ENCODE measurements around the gene TMEM239.
"Not testable (repeated sequence)": the region's sequence is repeated elsewhere in the genome, so short reads cannot be mapped to it uniquely, and the experiment has no call there.

Gene TMEM239

DNA sequence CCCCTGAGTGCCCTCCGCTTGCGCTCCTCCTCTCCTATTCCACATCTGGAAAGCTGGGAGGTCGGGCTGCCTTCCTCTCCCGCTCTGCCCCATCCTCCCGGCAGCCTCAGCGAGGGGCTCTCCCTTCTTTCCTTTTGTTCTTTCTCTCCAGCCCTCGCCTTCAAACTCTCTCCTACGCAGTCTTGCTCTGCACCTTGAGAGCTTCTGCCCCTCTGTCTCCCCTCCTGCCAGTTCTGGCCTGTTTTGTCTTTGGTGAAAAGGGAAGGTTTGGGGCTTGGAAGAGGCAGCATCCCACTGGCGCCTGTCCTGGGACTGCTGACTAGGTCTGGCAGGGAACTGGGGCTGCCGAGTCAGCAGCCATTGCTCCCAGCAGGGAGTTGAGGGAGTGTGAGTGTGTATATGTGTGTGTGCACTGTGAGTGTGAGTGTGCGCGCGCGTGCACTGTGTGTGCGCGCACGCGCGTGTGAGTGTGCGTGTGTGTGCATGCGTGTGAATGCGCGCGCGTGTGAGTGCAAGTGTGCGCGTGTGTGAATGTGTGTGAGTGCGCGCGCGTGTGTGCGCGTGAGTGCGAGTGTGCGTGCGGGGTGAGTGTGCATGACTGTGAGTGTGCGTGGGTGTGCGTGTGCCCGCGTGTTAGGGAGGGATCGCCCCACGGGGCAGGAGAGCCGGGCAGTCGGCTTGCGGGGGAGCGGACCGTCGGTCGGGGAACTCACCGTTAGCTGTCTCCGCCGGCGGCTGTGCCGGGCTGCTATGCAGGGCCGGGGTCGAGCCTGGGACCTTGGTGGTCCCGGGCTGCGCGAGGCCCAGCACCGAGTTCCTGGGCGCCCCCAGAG lies 16.3 kb upstream of the TMEM239 start:
- peak in 1 of 2 donors; percentile 6 for ATAC-seq

DNA sequence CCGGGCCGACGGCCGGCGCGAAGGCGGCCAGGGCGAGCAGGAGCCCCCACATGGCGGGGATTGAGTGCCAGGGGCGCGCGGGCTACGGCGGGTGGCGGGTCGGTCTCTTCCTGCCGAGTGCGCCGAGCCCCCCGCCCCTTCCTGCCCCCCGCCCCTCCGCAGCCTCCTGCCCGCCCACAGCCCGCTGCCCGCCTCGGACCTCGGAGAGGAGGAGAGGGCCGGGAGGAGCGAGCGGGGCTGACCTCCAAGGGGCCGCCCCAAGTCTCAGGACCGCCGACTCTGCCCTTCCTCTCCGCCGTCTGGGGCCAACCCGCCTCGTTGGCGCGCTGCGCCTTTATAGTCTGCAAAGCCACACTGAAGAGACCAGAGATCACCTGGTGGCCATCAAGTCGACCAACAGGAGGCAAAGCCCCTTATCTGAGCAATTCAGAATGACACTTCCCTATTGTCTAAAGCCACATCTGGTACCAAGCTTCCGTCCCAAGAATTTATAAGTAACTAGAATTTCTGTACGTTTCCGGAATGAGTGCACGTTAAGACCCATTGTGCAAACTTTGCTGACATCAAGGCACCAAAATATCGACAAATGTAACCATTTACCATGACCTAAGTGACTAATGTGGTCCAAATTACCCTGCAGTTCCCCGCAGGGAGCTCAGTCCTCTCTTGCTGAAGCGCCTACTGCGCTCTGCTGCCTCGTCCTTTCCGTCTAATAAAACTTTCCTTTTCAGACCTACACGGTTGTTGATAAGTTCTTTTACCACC lies 15.5 kb upstream of the TMEM239 start, which contains the start of gene CPXM1:
CPXM1 (minus strand) TSS at position 107 of the 765 bp plus-strand sequence; CDS start at position 52, 55 bp downstream.
- peak in 1 of 2 donors; percentile 22 for ATAC-seq

DNA sequence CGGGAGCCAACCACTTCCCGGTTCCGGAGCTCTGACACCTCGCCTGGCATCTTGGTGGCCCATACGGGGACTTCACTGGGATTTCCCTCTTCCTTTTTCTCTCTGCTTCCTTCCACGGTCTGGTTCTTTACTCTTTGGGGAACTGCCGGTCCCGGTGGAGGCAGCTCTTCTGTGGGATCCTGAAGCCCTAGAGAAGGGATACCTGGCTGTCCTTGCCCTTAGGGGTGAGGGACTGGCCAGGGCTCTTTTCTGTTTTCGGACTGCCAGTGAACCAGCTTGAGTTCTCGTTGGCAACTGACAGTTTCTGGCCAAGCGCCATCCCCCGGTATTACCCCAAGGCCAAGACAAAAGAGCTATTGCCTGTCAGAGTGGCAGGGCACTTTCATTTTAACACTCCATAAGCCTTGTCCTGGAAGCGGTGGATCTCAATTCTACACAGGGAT lies 14.9 kb upstream of the TMEM239 start:
- ATAC-seq: no peak

DNA sequence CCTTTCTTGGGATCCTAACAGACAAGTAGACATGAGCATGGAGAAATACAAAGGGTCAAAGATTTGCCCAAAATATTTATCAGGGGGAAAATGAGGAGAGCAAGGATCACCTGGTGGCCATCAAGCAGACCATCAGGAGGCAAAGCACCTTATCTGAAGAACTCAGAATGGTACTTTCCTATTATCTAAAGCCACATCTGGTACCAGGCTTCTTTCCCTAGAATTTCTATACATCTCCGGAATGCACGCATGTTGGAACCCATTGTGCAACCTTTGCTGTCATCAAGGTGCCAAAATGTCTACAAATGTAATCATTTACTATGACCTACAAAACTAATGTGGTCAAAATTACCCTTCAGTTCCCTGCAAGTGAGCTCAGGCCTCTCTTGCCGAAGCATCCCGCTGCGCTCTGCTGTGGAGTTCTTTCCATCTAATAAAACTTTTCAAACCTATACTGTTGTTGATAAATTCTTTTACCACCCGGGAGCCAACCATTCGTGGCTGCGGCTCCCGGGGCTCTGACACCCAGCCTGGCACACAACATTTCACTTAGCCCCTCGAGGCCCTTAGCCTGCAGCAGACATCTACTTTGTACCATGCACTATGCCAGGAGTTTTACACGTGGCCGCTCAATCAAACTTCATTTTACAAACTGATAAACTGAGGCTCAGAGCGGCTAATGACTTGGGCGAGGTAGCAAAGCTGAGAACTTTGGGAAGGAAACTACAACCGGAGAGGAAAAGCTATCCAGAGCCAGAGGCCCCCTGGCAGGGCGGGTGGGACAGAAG lies 11.9 kb upstream of the TMEM239 start:
- no peak for ATAC-seq

DNA sequence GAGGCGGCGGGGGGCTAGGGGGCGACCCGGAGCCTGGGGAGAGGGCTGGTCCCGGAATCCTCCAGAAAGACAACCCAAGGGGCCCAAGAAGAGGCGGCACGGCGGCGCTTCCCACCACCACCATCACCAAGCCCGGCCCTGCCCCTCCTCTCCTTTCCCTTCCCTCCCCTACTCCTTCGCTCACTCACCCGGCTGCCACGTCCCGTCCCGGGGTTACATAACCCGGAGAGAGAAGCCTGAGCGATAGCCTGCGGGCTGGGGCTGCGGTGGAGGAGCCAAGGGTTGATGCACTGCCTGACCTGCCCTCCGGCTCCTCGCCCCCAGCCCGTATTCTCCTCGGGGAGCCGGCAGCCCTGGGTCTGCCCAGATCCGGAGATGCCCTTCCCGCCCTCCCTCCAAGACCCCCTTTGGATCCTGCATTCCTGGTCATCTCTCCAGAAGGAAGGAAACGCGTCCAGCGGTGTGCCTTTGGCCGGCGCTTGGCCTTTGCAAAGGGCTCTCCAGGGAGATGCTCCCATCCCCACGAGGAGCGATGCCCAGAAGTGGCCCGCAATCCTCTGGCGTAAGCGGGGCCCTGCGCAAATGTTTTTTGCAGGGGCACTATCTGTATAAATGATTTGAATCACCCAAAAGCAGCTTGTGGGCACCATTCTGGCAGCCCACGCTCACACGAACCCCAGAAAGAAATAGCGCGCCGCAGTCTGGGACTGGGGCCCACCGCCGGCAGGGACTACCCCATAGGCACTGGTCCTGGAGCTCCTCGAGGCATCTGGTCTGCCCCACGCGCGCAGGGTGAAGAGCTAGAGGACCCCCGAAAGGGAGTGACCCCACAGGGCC lies 11.1 kb upstream of the TMEM239 start:
- ATAC-seq: no peak

DNA sequence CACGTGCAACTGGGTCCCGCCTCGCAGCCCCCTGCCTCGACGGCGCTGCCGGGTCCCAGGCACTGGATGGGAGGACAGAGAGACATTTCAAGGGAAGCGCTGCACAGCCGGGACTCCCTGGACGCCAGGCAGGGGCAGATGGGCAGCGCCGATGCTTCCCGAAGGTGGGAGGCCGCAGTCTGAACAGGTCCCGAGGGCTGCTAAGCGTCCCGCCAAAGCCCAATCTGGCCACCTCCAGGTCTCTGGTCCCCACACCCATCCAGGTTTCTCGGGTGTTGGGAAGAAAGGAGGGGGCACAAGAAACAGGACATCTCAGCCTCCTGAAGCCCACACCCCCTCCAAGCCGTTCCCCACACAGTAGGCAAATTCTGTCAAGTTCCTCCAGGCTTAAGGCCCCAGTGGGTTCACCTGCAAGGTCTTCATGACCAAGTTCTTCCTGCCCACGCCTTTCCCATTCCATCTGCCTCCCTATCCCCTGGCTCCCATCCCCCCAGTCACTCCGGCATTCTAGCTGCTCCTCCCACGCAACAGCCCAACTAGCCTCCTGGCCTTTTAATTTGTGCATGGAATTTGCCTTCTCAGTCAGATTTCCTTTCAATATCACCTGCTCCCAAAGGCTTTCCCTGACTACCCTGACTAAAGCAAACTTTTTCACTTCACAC lies 10.3 kb upstream of the TMEM239 start:
- no peak for ATAC-seq

DNA sequence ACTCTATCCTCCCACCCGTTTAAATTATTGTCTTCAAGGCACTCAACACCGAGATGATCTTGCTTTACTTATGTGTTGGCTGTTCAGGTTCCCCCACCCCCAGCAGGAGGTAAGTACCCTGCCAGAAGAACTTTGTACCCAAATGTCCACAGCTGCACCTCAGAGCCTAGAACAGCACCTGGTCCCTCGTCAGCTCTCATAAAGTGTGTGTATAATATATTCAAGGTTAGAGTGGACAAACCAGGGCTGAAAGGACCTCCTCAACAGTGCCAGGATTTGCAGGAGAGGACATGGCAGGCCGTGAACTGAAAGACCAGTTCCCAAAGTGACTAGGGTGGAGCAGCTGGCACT lies 9.8 kb upstream of the TMEM239 start:
- no peak for ATAC-seq

DNA sequence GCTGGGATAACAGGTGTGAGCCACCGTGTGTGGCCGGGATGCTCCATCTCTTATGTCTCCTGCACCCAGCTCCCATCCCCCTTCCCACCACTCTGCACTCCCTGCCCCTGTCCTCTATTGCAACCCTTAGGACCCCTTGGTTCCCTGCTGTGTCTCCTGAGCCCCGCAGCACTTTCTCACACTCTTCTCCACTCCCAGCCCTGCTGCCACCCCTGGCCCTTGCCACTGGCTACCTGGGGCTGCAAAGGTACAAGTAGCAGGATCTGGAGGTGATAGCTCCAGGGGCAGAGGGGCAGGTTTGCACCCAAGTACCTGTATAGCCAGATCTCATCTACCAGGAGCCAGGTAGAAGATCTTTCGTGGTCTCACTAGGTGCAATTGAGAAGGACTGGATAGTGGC lies 9.1 kb upstream of the TMEM239 start:
- no peak for ATAC-seq

DNA sequence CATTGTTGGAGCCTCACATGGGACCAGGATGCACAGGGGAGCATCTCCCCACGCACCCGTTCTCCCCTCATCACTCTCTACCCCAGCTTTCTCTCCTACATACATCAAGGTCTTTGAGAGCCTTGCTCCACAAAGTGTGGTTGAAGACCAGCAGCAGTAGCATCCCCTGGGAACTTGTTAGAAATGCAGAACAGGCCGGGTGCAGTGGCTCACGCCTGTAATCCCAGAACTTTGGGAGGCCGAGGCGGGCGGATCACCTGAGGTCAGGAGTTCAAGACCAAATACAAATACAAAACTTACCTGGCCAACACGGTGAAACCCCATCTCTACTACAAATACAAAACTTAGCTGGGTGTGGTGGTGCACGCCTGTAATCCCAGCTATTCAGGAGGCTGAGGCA lies 8.2 kb upstream of the TMEM239 start:
- not testable (repeated sequence) for ATAC-seq

DNA sequence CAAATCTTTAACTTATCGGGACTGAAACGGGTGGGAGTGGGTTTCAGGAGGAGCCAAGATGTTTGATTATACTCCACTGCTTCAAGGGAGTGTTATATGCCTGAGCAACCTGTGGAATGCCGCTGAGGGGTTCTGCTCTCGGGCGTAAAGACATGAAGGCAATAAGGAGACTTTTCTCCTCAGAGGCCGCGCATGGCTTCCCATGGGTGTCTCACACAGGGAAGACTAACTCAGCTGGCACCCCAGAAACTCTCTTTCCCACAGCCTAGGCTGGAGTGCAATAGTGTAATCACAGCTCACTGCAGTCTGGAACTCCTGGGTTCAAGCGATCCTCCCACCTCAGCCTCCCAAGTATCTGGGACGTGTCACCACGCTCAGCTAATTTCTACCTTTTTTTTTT lies 6.5 kb upstream of the TMEM239 start:
- no peak for ATAC-seq

DNA sequence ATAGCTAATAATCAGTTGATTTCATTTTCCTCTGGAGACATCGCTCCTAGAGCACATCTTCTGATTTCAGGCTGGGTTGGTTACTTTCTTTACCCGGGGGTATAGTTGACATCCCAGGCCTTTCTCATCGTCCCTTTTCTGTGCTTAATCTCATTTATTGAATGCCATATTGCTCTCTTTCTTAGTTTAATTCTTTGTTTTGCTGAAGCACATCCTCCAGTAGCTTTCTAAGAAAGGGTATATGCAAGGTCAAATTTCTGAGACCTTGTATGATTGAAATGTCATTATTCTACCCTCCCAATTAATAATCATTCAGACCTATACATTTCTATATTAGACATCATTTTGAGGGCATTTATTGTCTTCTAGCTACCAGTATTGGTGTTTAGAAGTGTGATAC lies 4.0 kb upstream of the TMEM239 start:
- no peak for ATAC-seq

DNA sequence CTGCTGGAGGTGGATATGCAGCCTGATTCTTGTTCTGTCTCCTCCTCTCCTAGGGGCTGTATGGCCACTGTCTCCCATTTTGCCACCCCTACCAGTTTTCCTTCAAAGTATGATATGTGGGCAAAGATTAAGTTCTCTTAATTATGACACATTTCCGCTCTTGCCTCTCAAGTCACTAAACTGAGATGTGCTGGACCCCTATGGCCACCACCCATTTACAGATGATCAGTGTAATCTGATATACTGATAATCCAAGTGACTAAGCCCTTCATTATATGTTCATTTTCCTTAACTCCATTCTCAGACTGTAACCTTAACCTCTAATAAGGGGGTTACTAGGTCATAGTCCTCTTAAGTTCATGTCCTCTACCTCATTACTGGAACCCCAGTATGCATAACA lies 2.1 kb upstream of the TMEM239 start:
- no peak for ATAC-seq

DNA sequence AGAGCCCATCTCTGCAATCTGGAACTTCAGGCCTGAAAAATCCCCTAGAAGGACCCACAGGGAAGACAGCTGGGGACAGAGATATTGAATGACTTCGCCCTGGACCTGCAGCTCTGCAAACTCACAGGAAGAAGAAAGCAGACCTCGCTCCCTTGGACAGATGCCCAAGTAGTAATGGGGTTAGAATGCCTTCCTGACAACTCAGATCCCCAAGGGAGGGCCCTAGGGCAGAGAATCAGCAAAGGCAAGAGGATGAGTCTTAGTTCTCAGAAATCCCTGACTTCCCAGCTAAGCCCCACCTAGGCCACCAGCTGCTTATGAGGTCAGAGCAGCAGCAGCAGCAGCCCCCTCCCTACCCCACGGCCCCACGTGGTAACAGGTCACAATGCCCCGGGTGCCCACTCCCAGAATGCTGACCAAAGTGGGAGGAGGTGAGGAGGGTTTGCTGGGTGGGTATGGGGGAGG lies 1.5 kb upstream of the TMEM239 start, which contains the start of gene C20orf141:
C20orf141 (plus strand) TSS at position 401 of the 465 bp plus-strand sequence. CDS start 198 bp downstream, outside the sequence.
- ATAC-seq: no peak

DNA sequence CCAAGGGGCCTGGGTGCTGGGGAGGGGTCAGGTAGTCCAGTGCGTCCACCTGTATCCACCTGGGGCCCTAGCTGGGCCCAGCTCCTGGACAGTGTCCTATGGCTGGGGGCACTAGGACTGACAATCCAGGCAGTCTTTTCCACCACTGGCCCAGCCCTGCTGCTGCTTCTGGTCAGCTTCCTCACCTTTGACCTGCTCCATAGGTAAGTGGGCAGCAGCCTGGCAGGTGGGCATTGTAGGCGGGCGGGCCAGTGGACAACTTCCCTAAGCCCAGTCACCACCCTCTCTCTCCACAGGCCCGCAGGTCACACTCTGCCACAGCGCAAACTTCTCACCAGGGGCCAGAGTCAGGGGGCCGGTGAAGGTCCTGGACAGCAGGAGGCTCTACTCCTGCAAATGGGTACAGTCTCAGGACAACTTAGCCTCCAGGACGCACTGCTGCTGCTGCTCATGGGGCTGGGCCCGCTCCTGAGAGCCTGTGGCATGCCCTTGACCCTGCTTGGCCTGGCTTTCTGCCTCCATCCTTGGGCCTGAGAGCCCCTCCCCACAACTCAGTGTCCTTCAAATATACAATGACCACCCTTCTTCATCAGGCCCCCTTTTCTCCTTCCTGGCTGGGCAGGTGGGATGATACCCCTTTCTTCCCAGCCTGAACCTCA lies 793 bp upstream of the TMEM239 start:
- ATAC-seq: no peak

DNA sequence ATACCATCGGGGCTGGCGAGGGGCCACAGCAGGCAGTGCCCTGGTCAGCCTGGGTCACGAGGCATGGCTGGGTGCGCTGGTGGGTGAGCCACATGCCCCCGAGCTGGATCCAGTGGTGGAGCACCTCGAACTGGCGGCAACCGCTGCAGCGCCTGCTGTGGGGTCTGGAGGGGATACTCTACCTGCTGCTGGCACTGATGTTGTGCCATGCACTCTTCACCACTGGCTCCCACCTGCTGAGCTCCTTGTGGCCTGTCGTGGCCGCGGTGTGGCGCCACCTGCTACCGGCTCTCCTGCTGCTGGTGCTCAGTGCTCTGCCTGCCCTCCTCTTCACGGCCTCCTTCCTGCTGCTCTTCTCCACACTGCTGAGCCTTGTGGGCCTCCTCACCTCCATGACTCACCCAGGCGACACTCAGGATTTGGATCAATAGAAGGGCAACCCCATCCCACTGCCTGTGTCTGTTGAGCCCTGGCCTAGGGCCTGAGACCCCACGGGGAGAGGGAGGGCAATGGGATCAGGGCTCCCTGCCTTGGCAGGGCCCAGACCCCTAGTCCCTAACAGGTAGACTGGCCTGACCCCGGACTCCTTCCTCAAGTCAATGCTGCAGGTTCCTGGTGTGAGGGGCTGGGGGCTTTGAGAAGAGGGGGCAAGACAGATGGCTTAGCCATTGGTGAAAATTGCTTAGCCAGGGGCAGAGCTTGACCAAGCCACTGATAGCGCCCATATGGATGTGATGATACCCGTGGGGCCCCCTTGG lies 598 bp downstream of the TMEM239 start:
- ATAC-seq: no peak

DNA sequence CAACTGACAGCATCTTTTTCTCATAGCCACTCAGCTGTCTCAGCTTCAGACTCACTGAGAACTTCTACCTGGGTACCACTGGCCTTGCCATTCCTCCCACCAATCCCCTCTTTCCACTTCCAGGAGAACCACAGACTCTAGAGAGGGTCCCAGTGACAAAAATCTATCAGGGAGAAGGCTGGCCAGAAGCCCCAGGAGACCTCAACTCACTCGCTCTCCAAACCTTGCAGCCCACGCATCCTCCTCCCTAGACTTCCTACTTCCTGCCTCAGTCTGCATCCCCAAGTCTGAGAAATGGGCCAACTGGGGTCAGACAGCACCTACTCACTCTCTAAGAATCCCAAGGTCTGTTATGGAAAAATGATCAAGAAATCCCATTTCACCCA lies 1.2 kb downstream of the TMEM239 start:
- ATAC-seq: no peak

DNA sequence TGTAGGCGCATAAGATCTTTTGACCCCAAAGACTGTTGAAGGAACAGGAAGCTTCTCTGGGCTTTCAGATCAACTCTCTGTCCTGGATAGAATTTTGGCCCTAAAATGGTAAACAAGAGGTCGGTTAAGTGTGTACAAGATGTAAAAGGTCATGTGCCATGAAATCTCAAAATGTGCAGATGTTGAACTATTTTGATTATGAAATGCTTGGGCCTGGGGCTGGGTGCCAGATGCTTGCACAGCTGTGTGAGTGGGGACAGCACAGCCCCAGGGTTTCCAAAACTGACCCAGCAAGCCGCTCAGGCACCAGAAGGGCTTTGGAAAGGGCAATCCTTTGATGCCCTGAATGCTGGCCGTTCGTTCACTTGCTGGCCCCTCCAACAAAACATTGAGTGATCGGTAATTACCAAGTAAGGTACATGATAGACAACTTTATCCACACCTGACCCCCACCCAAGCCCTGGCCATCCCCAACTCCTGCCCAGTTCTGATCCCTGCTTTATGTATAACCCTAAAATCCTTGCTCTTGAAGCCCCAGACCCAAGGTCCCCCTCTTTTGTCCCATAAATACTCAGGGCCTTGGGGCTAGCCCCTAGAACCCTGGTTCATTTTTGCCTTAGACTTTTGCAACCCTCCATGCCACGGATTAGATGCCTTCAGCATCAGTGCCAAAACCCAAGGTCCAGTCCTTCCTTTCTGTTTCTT lies 1.9 kb downstream of the TMEM239 start:
- no peak for ATAC-seq

DNA sequence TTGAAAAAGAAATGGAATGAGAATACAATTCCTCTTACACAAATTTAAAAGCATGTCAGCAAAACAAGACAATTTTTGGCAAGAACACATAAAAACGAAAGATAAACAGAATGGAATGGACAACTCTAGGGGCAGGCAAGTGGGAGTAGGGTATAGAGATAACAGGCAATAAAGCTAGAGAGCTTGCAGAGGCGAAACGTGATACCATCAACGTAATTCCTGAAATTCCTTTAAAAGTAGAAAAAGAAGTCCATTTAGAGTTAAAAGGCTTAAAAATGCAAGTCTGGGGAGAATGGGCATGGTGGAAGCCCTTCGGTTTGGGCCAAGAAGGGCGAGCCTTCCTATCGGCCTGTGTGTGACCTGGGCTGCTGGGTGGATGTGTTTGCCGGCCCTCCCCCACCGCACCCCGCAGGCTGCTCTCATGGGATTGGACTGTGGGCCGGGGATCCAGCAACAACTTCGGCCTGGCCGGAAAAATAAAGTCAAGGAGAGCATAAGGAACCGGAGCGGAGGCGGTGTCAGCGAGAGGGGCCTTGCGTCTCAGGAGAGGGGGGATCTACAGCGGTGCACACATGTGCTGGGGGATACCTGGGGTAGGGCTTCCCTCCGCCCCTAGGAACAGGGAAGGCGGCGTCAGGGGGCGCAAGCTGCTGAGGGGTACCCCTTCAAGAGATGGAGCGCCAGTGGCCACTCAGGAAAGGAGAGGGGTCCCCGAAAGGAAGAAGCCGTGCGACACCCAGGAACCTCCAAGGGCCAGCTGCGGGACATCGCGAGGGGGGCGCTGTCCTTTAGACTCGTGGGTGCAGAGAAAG lies 4.1 kb downstream of the TMEM239 start:
- ATAC-seq: no peak

All from activated CD4-positive, CD25-positive, alpha-beta regulatory T cell treated with anti-CD3 and anti-CD28 coated beads, Interleukin-2, amount 50 U/mL, for 24 hours (primary cell).